Measurements from ENCODE around the gene MPST.

MPST gene

GRCh38 chr22:37015587-37015878 is 4.0 kb upstream of the MPST start:
- Histone ChIP-seq H2BK12ac (ENCODE audit: low read length) (no peak overlapping the region), H3K36me3 (replicated peaks in 1 of 2; ENCODE audit: control insufficient read depth in 2 of 2, insufficient read depth in 2 of 2, low read length in 2 of 2) (peaks cover 12 to 24% of the 10 kb centered on the region in 2 donors), H3K9ac (ENCODE audit: low read depth, low read length, poor library complexity) (peak overlapping the region; percentile 60), H3K23ac (ENCODE audit: low read depth, low read length, poor library complexity) (no peak overlapping the region), H2BK15ac (ENCODE audit: low read length) (no peak overlapping the region), H3K27ac (replicated peaks; ENCODE audit: low read length) (no peak overlapping the region), H4K8ac (ENCODE audit: low read depth, low read length) (no peak overlapping the region), H3K9me3 (replicated peaks in 1 of 2; ENCODE audit: control insufficient read depth in 2 of 2, insufficient read depth in 1 of 2, low read depth in 1 of 2, low read length in 2 of 2) (peaks cover 0 to 2% of the 10 kb centered on the region in 2 donors), H4K91ac (ENCODE audit: low read depth, low read length, poor library complexity) (no peak overlapping the region), H2BK5ac (ENCODE audit: low read length) (no peak overlapping the region), H3K4me2 (ENCODE audit: insufficient read depth, low read length, poor library complexity, severe bottlenecking) (no peak overlapping the region), H3K27me3 (ENCODE audit: control insufficient read depth in 3 of 3, insufficient read depth in 3 of 3, low read depth in 1 of 3, low read length in 3 of 3) (no peaks in the 10 kb centered on the region), H3K4me1 (ENCODE audit: control insufficient read depth in 2 of 2, insufficient read depth in 1 of 2, low read depth in 1 of 2, low read length in 2 of 2) (peaks cover 0 to 11% of the 10 kb centered on the region in 2 donors), H3K4me3 (ENCODE audit: low read length in 2 of 2) (no peak overlapping the region), H2AK5ac (ENCODE audit: low read depth, low read length) (no peak overlapping the region), H2BK120ac (ENCODE audit: low read depth, low read length) (no peak overlapping the region), H3K4ac (ENCODE audit: low read length) (no peak overlapping the region), H2AFZ (ENCODE audit: low read length) (no peak overlapping the region), H3K18ac (ENCODE audit: low read length) (no peak overlapping the region), H3K79me1 (ENCODE audit: low read depth, low read length) (peaks cover 6% of the 10 kb centered on the region), H3K14ac (ENCODE audit: low read length) (no peak overlapping the region)
- DNase-seq (ENCODE audit: low spot score) = no peak
- no CpG with 5 or more reads among the region's 4 CpGs for WGBS, 2 donors (ENCODE audit: extremely low coverage in 2 of 2, insufficient read length in 2 of 2, insufficient replicate concordance in 1 of 2)

GRCh38 chr22:37016134-37016910 is 3.2 kb upstream of the MPST start:
- no peak overlapping the region for H4K91ac ChIP-seq (ENCODE audit: low read depth, low read length, poor library complexity)
- H3K18ac ChIP-seq (ENCODE audit: low read length) = no peak overlapping the region
- H2AK5ac ChIP-seq (ENCODE audit: low read depth, low read length) = no peak overlapping the region
- no peak overlapping the region for H4K8ac ChIP-seq (ENCODE audit: low read depth, low read length)
- peaks cover 0 to 2% of the 10 kb centered on the region in 2 donors for H3K9me3 ChIP-seq (replicated peaks in 1 of 2; ENCODE audit: control insufficient read depth in 2 of 2, insufficient read depth in 1 of 2, low read depth in 1 of 2, low read length in 2 of 2)
- no peak overlapping the region for H2BK120ac ChIP-seq (ENCODE audit: low read depth, low read length)
- peaks cover 15 to 27% of the 10 kb centered on the region in 2 donors for H3K36me3 ChIP-seq (replicated peaks in 1 of 2; ENCODE audit: control insufficient read depth in 2 of 2, insufficient read depth in 2 of 2, low read length in 2 of 2)
- no peak overlapping the region for H2BK12ac ChIP-seq (ENCODE audit: low read length)
- peaks cover 9% of the 10 kb centered on the region for H3K79me1 ChIP-seq (ENCODE audit: low read depth, low read length)
- H3K4ac ChIP-seq (ENCODE audit: low read length) = no peak overlapping the region
- H2AFZ ChIP-seq (ENCODE audit: low read length) = no peak overlapping the region
- no peak overlapping the region for H2BK15ac ChIP-seq (ENCODE audit: low read length)
- H3K9ac ChIP-seq (ENCODE audit: low read depth, low read length, poor library complexity) = no peak overlapping the region
- no peak for DNase-seq (ENCODE audit: low spot score)
- no peak overlapping the region for H3K14ac ChIP-seq (ENCODE audit: low read length)
- H3K27me3 ChIP-seq (ENCODE audit: control insufficient read depth in 3 of 3, insufficient read depth in 3 of 3, low read depth in 1 of 3, low read length in 3 of 3) = no peaks in the 10 kb centered on the region
- H3K27ac ChIP-seq (replicated peaks; ENCODE audit: low read length) = no peak overlapping the region
- H2BK5ac ChIP-seq (ENCODE audit: low read length) = no peak overlapping the region
- no peak overlapping the region for H3K4me2 ChIP-seq (ENCODE audit: insufficient read depth, low read length, poor library complexity, severe bottlenecking)
- WGBS, 2 donors (ENCODE audit: extremely low coverage in 2 of 2, insufficient read length in 2 of 2, insufficient replicate concordance in 1 of 2) = no CpG with 5 or more reads among the region's 14 CpGs
- no peak overlapping the region for H3K4me3 ChIP-seq (ENCODE audit: low read length in 2 of 2)
- peaks cover 0 to 15% of the 10 kb centered on the region in 2 donors for H3K4me1 ChIP-seq (ENCODE audit: control insufficient read depth in 2 of 2, insufficient read depth in 1 of 2, low read depth in 1 of 2, low read length in 2 of 2)
- no peak overlapping the region for H3K23ac ChIP-seq (ENCODE audit: low read depth, low read length, poor library complexity)

GRCh38 chr22:37017356-37017755 is 2.2 kb upstream of the MPST start:
- Histone ChIP-seq H3K4ac (ENCODE audit: low read length) (no peak overlapping the region), H3K18ac (ENCODE audit: low read length) (no peak overlapping the region), H4K91ac (ENCODE audit: low read depth, low read length, poor library complexity) (no peak overlapping the region), H2AK5ac (ENCODE audit: low read depth, low read length) (no peak overlapping the region), H3K4me2 (ENCODE audit: insufficient read depth, low read length, poor library complexity, severe bottlenecking) (no peak overlapping the region), H3K9me3 (replicated peaks in 1 of 2; ENCODE audit: control insufficient read depth in 2 of 2, insufficient read depth in 1 of 2, low read depth in 1 of 2, low read length in 2 of 2) (peaks cover 0 to 2% of the 10 kb centered on the region in 2 donors), H3K36me3 (replicated peaks in 1 of 2; ENCODE audit: control insufficient read depth in 2 of 2, insufficient read depth in 2 of 2, low read length in 2 of 2) (peaks cover 12 to 34% of the 10 kb centered on the region in 2 donors), H3K4me3 (ENCODE audit: low read length in 2 of 2) (peak overlapping the region in 1 of 2 donors; percentile 8), H3K9ac (ENCODE audit: low read depth, low read length, poor library complexity) (no peak overlapping the region), H3K23ac (ENCODE audit: low read depth, low read length, poor library complexity) (no peak overlapping the region), H2BK12ac (ENCODE audit: low read length) (no peak overlapping the region), H4K8ac (ENCODE audit: low read depth, low read length) (no peak overlapping the region), H3K27me3 (ENCODE audit: control insufficient read depth in 3 of 3, insufficient read depth in 3 of 3, low read depth in 1 of 3, low read length in 3 of 3) (no peaks in the 10 kb centered on the region), H3K79me1 (ENCODE audit: low read depth, low read length) (peaks cover 14% of the 10 kb centered on the region), H3K14ac (ENCODE audit: low read length) (no peak overlapping the region), H3K4me1 (ENCODE audit: control insufficient read depth in 2 of 2, insufficient read depth in 1 of 2, low read depth in 1 of 2, low read length in 2 of 2) (peaks cover 0 to 16% of the 10 kb centered on the region in 2 donors), H2BK120ac (ENCODE audit: low read depth, low read length) (no peak overlapping the region), H2AFZ (ENCODE audit: low read length) (no peak overlapping the region), H2BK15ac (ENCODE audit: low read length) (no peak overlapping the region), H2BK5ac (ENCODE audit: low read length) (no peak overlapping the region), H3K27ac (replicated peaks; ENCODE audit: low read length) (no peak overlapping the region)
- WGBS, 2 donors (ENCODE audit: extremely low coverage in 2 of 2, insufficient read length in 2 of 2, insufficient replicate concordance in 1 of 2) = no CpG with 5 or more reads among the region's 10 CpGs
- no peak for DNase-seq (ENCODE audit: low spot score)

GRCh38 chr22:37018086-37018814 is 1.3 kb upstream of the MPST start:
- Histone ChIP-seq H3K4ac (ENCODE audit: low read length) (no peak overlapping the region), H3K4me2 (ENCODE audit: insufficient read depth, low read length, poor library complexity, severe bottlenecking) (peak overlapping the region; percentile 66), H3K4me3 (ENCODE audit: low read length in 2 of 2) (peak overlapping the region; percentile 97 to 98), H2BK12ac (ENCODE audit: low read length) (no peak overlapping the region), H3K18ac (ENCODE audit: low read length) (peak overlapping the region; percentile 11), H4K91ac (ENCODE audit: low read depth, low read length, poor library complexity) (no peak overlapping the region), H3K27me3 (ENCODE audit: control insufficient read depth in 3 of 3, insufficient read depth in 3 of 3, low read depth in 1 of 3, low read length in 3 of 3) (no peaks in the 10 kb centered on the region), H4K8ac (ENCODE audit: low read depth, low read length) (no peak overlapping the region), H3K14ac (ENCODE audit: low read length) (peak overlapping the region; percentile 40), H2BK120ac (ENCODE audit: low read depth, low read length) (no peak overlapping the region), H2AFZ (ENCODE audit: low read length) (peak overlapping the region; percentile 99), H2BK5ac (ENCODE audit: low read length) (peak overlapping the region; percentile 93), H2AK5ac (ENCODE audit: low read depth, low read length) (peak overlapping the region; percentile 65), H3K23ac (ENCODE audit: low read depth, low read length, poor library complexity) (peak overlapping the region; percentile 8), H3K79me1 (ENCODE audit: low read depth, low read length) (peaks cover 19% of the 10 kb centered on the region), H3K9ac (ENCODE audit: low read depth, low read length, poor library complexity) (peak overlapping the region; percentile 80), H2BK15ac (ENCODE audit: low read length) (peak overlapping the region; percentile 28), H3K36me3 (replicated peaks in 1 of 2; ENCODE audit: control insufficient read depth in 2 of 2, insufficient read depth in 2 of 2, low read length in 2 of 2) (peaks cover 12 to 40% of the 10 kb centered on the region in 2 donors), H3K4me1 (ENCODE audit: control insufficient read depth in 2 of 2, insufficient read depth in 1 of 2, low read depth in 1 of 2, low read length in 2 of 2) (peaks cover 0 to 16% of the 10 kb centered on the region in 2 donors), H3K9me3 (replicated peaks in 1 of 2; ENCODE audit: control insufficient read depth in 2 of 2, insufficient read depth in 1 of 2, low read depth in 1 of 2, low read length in 2 of 2) (peaks cover 0 to 2% of the 10 kb centered on the region in 2 donors), H3K27ac (replicated peaks; ENCODE audit: low read length) (no peak overlapping the region)
- DNase-seq (ENCODE audit: low spot score) = no peak
- no CpG with 5 or more reads among the region's 45 CpGs for WGBS, 2 donors (ENCODE audit: extremely low coverage in 2 of 2, insufficient read length in 2 of 2, insufficient replicate concordance in 1 of 2)
